Suppressor macrophage treated with lipopolysaccharide for 4 hours (primary cell): ENCODE measurements around the gene TTLL11.
"Not testable (repeated sequence)": the region's sequence is repeated elsewhere in the genome, so short reads cannot be mapped to it uniquely, and the experiment has no call there.

Experiments
- DNase-seq: peaks from one replicate; pipeline ENCODE4 v3.0.0-alpha.2; 2020

The TTLL11 gene

GRCh38 chr9:121802753-121803152, 290.4 kb downstream of the TTLL11 start:
- no peak for DNase-seq

GRCh38 chr9:121801579-121801978, 291.5 kb downstream of the TTLL11 start:
- DNase-seq = no peak

- no peak for DNase-seq
These were observed 292.7 kb downstream of the TTLL11 start for GRCh38 chr9:121800376-121800775.

GRCh38 chr9:121798941-121799340, 294.2 kb downstream of the TTLL11 start:
- no peak for DNase-seq

GRCh38 chr9:121797081-121797480, 296.0 kb downstream of the TTLL11 start:
- no peak for DNase-seq

GRCh38 chr9:121794334-121794733, 298.8 kb downstream of the TTLL11 start:
- not testable (repeated sequence) for DNase-seq

- DNase-seq = not testable (repeated sequence)
These were observed 300.6 kb downstream of the TTLL11 start for GRCh38 chr9:121792476-121792875.

- DNase-seq = no peak
These were observed 302.3 kb downstream of the TTLL11 start for GRCh38 chr9:121790841-121791240.

- DNase-seq = no peak
These were observed 304.3 kb downstream of the TTLL11 start for GRCh38 chr9:121788686-121789366.

- no peak for DNase-seq
These were observed 306.1 kb downstream of the TTLL11 start for GRCh38 chr9:121786998-121787422.

- DNase-seq = no peak
These were observed 306.6 kb downstream of the TTLL11 start for GRCh38 chr9:121786543-121786948.

GRCh38 chr9:121785673-121786542, 307.2 kb downstream of the TTLL11 start:
- no peak for DNase-seq

GRCh38 chr9:121784731-121785411, 308.2 kb downstream of the TTLL11 start:
- no peak for DNase-seq

- no peak for DNase-seq
These were observed 309.3 kb downstream of the TTLL11 start for GRCh38 chr9:121783521-121784507.

GRCh38 chr9:121783111-121783510, 310.0 kb downstream of the TTLL11 start:
- no peak for DNase-seq

- no peak for DNase-seq
These were observed 310.5 kb downstream of the TTLL11 start for GRCh38 chr9:121782514-121783110.

GRCh38 chr9:121781701-121782464, 311.2 kb downstream of the TTLL11 start:
- no peak for DNase-seq

GRCh38 chr9:121781145-121781548, 312.0 kb downstream of the TTLL11 start:
- no peak for DNase-seq

- no peak for DNase-seq
These were observed 312.7 kb downstream of the TTLL11 start for GRCh38 chr9:121780177-121781040.
